Neural progenitor cell (in vitro differentiated cells): ENCODE data around the gene CASR.

ENCODE experiments used
- EZH2 ChIP-seq: fragments of 200-600 bp; sonication (generic); IDR thresholded peaks from 2 replicates; pipeline ENCODE4 v1.6.1; 2017; ENCODE audit warnings: antibody characterized with exemption, mild to moderate bottlenecking, moderate library complexity
- EZH2phosphoT487 ChIP-seq: fragments of 200-600 bp; sonication (generic); IDR thresholded peaks from 2 replicates; pipeline ENCODE4 v1.6.1; 2017; ENCODE audit warnings: antibody characterized with exemption
- TF ChIP-seq, protein P1 (sequence below): fragments of 200-600 bp; sonication (generic); IDR thresholded peaks from 2 replicates; pipeline ENCODE4 v1.5.1; 2017; ENCODE audit warnings: antibody characterized with exemption, mild to moderate bottlenecking

DNA sequence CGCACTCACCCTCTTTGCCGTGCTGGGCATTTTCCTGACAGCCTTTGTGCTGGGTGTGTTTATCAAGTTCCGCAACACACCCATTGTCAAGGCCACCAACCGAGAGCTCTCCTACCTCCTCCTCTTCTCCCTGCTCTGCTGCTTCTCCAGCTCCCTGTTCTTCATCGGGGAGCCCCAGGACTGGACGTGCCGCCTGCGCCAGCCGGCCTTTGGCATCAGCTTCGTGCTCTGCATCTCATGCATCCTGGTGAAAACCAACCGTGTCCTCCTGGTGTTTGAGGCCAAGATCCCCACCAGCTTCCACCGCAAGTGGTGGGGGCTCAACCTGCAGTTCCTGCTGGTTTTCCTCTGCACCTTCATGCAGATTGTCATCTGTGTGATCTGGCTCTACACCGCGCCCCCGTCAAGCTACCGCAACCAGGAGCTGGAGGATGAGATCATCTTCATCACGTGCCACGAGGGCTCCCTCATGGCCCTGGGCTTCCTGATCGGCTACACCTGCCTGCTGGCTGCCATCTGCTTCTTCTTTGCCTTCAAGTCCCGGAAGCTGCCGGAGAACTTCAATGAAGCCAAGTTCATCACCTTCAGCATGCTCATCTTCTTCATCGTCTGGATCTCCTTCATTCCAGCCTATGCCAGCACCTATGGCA is 100.5 kb downstream of the CASR start:
- TF ChIP-seq, protein P1, sequence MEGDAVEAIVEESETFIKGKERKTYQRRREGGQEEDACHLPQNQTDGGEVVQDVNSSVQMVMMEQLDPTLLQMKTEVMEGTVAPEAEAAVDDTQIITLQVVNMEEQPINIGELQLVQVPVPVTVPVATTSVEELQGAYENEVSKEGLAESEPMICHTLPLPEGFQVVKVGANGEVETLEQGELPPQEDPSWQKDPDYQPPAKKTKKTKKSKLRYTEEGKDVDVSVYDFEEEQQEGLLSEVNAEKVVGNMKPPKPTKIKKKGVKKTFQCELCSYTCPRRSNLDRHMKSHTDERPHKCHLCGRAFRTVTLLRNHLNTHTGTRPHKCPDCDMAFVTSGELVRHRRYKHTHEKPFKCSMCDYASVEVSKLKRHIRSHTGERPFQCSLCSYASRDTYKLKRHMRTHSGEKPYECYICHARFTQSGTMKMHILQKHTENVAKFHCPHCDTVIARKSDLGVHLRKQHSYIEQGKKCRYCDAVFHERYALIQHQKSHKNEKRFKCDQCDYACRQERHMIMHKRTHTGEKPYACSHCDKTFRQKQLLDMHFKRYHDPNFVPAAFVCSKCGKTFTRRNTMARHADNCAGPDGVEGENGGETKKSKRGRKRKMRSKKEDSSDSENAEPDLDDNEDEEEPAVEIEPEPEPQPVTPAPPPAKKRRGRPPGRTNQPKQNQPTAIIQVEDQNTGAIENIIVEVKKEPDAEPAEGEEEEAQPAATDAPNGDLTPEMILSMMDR: no peak
- TF ChIP-seq EZH2phosphoT487 (no peak), EZH2 (no peak)
